Subcutaneous abdominal adipose tissue (tissue), 5 donors: ENCODE measurements around the gene URGCP.

Source experiments
- H3K27ac ChIP-seq: one replicate; pipeline ENCODE4 v1.7.0; 2013; ENCODE audit warnings: low read depth, mild to moderate bottlenecking, inconsistent platforms, low read length, moderate library complexity
- H3K27me3 ChIP-seq, 5 donors: one replicate each; pipeline ENCODE4 v1.7.0; 2013; ENCODE audit warnings: low read length in 5 of 5, inconsistent platforms in 1 of 5; ENCODE audit not compliant: control insufficient read depth in 5 of 5, insufficient read depth in 4 of 5
- H3K36me3 ChIP-seq, 5 donors: one replicate each; pipeline ENCODE4 v1.7.0; 2013; ENCODE audit warnings: low read length in 5 of 5; ENCODE audit not compliant: control insufficient read depth in 5 of 5, insufficient read depth in 5 of 5
- H3K4me1 ChIP-seq, 5 donors: one replicate each; pipeline ENCODE4 v1.7.0; 2013; ENCODE audit warnings: low read length in 5 of 5, mild to moderate bottlenecking in 3 of 5, moderate library complexity in 1 of 5; ENCODE audit not compliant: control insufficient read depth in 5 of 5, insufficient read depth in 5 of 5
- H3K4me3 ChIP-seq, 5 donors: one replicate each; pipeline ENCODE4 v1.7.0; 2013; ENCODE audit warnings: low read length in 5 of 5, low read depth in 1 of 5
- H3K9ac ChIP-seq, 5 donors: one replicate each; pipeline ENCODE4 v1.7.0; 2013; ENCODE audit warnings: low read length in 5 of 5, mild to moderate bottlenecking in 4 of 5, moderate library complexity in 3 of 5
- H3K9me3 ChIP-seq, 5 donors: one replicate each; pipeline ENCODE4 v1.7.0; 2013; ENCODE audit warnings: low read length in 5 of 5; ENCODE audit not compliant: control insufficient read depth in 5 of 5
- donor health status: healthy.
- donor health status: healthy.
- donor health status: healthy.
- donor health status: healthy.
- donor health status: healthy.

The URGCP gene

GRCh38 chr7:43906331-43907010 lies at the start of gene URGCP:
TSS of gene URGCP (minus strand) at chr7:43906596. CDS start at chr7:43906575, 21 bp downstream.
- Histone ChIP-seq H3K9ac (peak within 1 kb of the TSS; percentile 89 to 96 (median 93)), H3K27me3 (no peaks in the 10 kb centered on the region), H3K27ac (peak within 1 kb of the TSS; percentile 91), H3K9me3 (no peaks in the 10 kb centered on the region), H3K36me3 (no peaks in the 10 kb centered on the region), H3K4me1 (peaks cover 4 to 30% (median 28%) of the 10 kb centered on the region in 5 donors), H3K4me3 (peak within 1 kb of the TSS; percentile 76 to 84 (median 83))

- no peaks in the 10 kb centered on the region for H3K4me1 ChIP-seq
- H3K4me3 ChIP-seq, result no peak overlapping the region
- H3K27me3 ChIP-seq, result no peaks in the 10 kb centered on the region
- H3K36me3 ChIP-seq, result peaks cover 6 to 43% (median 37%) of the 10 kb centered on the region in 5 donors
- H3K27ac ChIP-seq, result no peak overlapping the region
- H3K9me3 ChIP-seq, result no peaks in the 10 kb centered on the region
- no peak overlapping the region for H3K9ac ChIP-seq
Measured at GRCh38 chr7:43956027-43956426, 49.6 kb upstream of the URGCP start.

GRCh38 chr7:43954524-43955228 lies 48.3 kb upstream of the URGCP start:
- no peak overlapping the region for H3K4me3 ChIP-seq
- no peak overlapping the region for H3K9ac ChIP-seq
- no peak overlapping the region for H3K27ac ChIP-seq
- no peaks in the 10 kb centered on the region for H3K9me3 ChIP-seq
- no peaks in the 10 kb centered on the region for H3K4me1 ChIP-seq
- H3K36me3 ChIP-seq, result peaks cover 6 to 48% (median 43%) of the 10 kb centered on the region in 5 donors
- H3K27me3 ChIP-seq, result no peaks in the 10 kb centered on the region

GRCh38 chr7:43953071-43953470 lies 46.7 kb upstream of the URGCP start:
- Histone ChIP-seq H3K36me3 (peaks cover 6 to 64% (median 52%) of the 10 kb centered on the region in 5 donors), H3K9ac (no peak overlapping the region), H3K27ac (no peak overlapping the region), H3K9me3 (no peaks in the 10 kb centered on the region), H3K27me3 (no peaks in the 10 kb centered on the region), H3K4me1 (no peaks in the 10 kb centered on the region), H3K4me3 (no peak overlapping the region)

GRCh38 chr7:43952028-43952427 lies 45.6 kb upstream of the URGCP start:
- Histone ChIP-seq H3K4me3 (no peak overlapping the region), H3K4me1 (no peaks in the 10 kb centered on the region), H3K9ac (no peak overlapping the region), H3K27me3 (no peaks in the 10 kb centered on the region), H3K27ac (no peak overlapping the region), H3K9me3 (no peaks in the 10 kb centered on the region), H3K36me3 (peaks cover 6 to 64% (median 52%) of the 10 kb centered on the region in 5 donors)

GRCh38 chr7:43944286-43944685 lies 37.9 kb upstream of the URGCP start:
- no peaks in the 10 kb centered on the region for H3K4me1 ChIP-seq
- no peak overlapping the region for H3K27ac ChIP-seq
- H3K9ac ChIP-seq, result no peak overlapping the region
- peaks cover 0 to 36% (median 28%) of the 10 kb centered on the region in 5 donors for H3K36me3 ChIP-seq
- H3K4me3 ChIP-seq, result no peak overlapping the region
- no peaks in the 10 kb centered on the region for H3K9me3 ChIP-seq
- H3K27me3 ChIP-seq, result no peaks in the 10 kb centered on the region

- no peaks in the 10 kb centered on the region for H3K27me3 ChIP-seq
- no peaks in the 10 kb centered on the region for H3K9me3 ChIP-seq
- no peak overlapping the region for H3K9ac ChIP-seq
- H3K4me1 ChIP-seq, result no peaks in the 10 kb centered on the region
- H3K36me3 ChIP-seq, result peaks cover 0 to 33% (median 25%) of the 10 kb centered on the region in 5 donors
- H3K27ac ChIP-seq, result no peak overlapping the region
- H3K4me3 ChIP-seq, result no peak overlapping the region
Measured at GRCh38 chr7:43943417-43944187, 37.2 kb upstream of the URGCP start.

GRCh38 chr7:43942997-43943396 lies 36.6 kb upstream of the URGCP start:
- no peaks in the 10 kb centered on the region for H3K27me3 ChIP-seq
- H3K9me3 ChIP-seq, result no peaks in the 10 kb centered on the region
- peaks cover 0 to 28% (median 20%) of the 10 kb centered on the region in 5 donors for H3K36me3 ChIP-seq
- no peak overlapping the region for H3K4me3 ChIP-seq
- no peak overlapping the region for H3K9ac ChIP-seq
- H3K27ac ChIP-seq, result no peak overlapping the region
- H3K4me1 ChIP-seq, result no peaks in the 10 kb centered on the region

GRCh38 chr7:43942250-43942649 lies 35.9 kb upstream of the URGCP start:
- H3K4me1 ChIP-seq, result peaks cover 0 to 2% (median 0%) of the 10 kb centered on the region in 5 donors
- H3K27ac ChIP-seq, result no peak overlapping the region
- H3K9me3 ChIP-seq, result no peaks in the 10 kb centered on the region
- peaks cover 0 to 28% (median 20%) of the 10 kb centered on the region in 5 donors for H3K36me3 ChIP-seq
- H3K4me3 ChIP-seq, result no peak overlapping the region
- H3K27me3 ChIP-seq, result no peaks in the 10 kb centered on the region
- H3K9ac ChIP-seq, result no peak overlapping the region
